HG03159 (cell line): ENCODE measurements around the gene TCF15.
"Not testable (repeated sequence)": the region's sequence is repeated elsewhere in the genome, so short reads cannot be mapped to it uniquely, and the experiment has no call there.

Experiments used
- ATAC-seq: cut with Tn5 transposase; IDR thresholded peaks from one replicate; pipeline ENCODE4 v1.9.1; 2021; ENCODE audit warnings: mild to moderate bottlenecking, moderate library complexity; ENCODE audit not compliant: unreplicated experiment

TCF15 gene

DNA sequence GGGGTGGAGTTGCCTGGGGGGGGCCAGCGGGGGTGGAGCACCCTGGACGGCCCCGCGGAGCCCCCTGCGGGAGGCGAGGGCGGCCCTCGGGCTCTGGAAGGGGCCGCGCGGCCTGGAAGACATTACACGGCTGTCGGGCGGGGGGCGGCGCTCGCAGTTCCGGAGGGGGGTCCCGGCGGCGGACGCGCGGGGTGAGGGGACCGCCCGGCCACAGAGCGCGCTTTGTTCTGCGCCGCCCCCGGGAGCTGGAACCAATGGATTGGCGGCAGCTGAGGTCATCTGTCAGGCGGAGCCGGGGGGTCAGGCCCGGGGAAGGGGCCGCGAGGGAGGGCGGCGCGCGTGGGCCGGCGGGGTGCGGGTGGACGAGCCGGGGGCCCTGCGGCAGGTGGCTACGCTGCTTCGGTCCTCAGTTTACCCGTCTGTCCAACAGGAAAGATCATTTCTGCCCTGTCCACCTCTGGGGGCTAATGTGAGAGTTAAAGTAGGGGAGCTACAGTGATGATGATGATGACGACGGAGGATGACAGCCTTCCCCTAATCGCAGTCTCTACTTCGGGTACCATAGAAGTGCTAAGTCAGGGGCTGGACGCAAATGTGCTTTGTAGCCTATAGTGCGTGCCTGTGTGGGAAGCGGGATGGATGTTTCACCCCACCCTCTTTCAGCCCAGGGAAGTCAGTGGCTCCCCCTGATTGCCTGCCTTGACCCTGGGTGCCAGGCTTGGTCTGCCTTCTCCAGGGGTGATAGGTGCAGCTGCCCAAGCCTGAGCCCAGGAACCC is 32.5 kb upstream of the TCF15 start:
- no peak for ATAC-seq

DNA sequence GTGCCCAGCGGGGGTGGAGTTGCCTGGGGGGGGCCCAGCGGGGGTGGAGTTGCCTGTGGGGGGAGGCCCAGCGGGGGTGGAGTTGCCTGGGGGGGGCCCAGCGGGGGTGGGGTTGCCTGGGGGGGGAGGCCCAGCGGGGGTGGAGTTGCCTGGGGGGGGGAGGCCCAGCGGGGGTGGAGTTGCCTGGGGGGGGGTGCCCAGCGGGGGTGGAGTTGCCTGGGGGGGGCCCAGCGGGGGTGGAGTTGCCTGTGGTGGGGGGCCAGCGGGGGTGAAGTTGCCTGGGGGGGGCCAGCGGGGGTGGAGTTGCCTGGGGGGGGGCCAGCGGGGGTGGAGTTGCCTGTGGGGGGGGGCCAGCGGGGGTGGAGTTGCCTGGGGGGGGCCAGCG is 31.9 kb upstream of the TCF15 start:
- not testable (repeated sequence) for ATAC-seq

DNA sequence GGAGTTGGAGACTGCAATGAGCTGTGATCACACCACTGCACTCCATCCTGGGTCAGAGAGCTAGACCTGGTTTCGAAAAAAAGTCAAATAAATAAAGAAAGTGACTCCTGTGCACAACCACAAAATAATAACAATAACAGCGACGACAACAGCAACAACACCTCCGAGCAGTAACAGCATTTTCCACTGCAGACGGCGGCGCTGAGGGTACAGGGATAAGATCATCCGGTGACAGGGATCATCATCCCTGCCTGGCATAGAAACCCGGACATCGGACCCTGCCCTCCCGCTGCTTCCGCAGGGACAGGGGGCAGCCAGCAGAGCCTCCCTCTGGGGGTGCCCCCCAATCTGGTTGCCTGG is 31.4 kb upstream of the TCF15 start:
- no peak for ATAC-seq

GRCh38 chr20:640674-641515 is 30.8 kb upstream of the TCF15 start:
- ATAC-seq = no peak

- ATAC-seq = no peak
These were observed 28.5 kb upstream of the TCF15 start for GRCh38 chr20:638579-638978.

- ATAC-seq = no peak
These were observed 27.4 kb upstream of the TCF15 start for GRCh38 chr20:637559-637958.

- no peak for ATAC-seq
These were observed 25.8 kb upstream of the TCF15 start for GRCh38 chr20:635893-636338.

DNA sequence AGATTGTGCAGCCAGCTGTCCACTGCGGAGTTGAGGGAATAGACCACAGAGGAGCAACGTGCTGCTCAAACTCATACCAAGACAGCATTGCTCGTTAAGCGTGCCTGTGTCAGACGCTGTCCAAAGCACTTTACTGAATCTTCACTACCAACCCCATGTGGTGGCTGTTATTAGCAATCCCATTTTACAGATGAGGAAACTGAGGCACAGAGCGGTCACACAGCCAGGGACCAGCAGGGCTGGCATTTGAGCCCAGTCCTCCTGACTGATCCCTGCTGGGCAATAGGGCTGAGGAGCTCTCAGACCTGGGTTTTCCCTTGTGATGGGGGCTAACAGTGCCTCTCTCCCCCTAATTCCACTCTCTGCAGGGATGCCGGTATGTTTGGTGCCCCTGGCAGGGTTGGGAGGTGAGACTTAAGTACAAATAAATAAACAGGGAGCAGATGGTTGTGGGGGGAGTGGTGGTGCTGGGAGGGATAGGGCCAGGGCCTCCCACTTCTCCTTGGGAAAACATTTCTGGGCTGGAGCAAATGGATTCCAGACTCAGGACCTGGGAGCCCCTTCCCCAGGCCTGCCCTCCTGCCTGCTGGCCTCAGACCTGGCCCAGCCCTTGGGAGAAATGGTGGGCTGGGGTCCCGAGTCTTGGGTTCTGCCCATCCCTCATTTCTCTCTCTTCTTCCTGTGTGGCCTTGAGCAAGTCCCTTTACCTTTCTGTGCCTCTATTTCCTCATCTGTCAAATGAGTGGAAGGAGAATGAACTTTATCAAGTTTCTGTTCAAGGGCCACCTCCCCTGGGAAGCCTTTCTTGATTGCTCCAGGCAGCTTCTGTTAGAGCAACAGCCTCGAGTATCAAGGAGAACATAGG is 25.2 kb upstream of the TCF15 start:
- ATAC-seq = no peak

GRCh38 chr20:634148-634925 is 24.2 kb upstream of the TCF15 start:
- no peak for ATAC-seq

- ATAC-seq = no peak
These were observed 21.0 kb upstream of the TCF15 start for GRCh38 chr20:631101-631500.

- ATAC-seq = no peak
These were observed 16.5 kb upstream of the TCF15 start for GRCh38 chr20:626579-626978.

DNA sequence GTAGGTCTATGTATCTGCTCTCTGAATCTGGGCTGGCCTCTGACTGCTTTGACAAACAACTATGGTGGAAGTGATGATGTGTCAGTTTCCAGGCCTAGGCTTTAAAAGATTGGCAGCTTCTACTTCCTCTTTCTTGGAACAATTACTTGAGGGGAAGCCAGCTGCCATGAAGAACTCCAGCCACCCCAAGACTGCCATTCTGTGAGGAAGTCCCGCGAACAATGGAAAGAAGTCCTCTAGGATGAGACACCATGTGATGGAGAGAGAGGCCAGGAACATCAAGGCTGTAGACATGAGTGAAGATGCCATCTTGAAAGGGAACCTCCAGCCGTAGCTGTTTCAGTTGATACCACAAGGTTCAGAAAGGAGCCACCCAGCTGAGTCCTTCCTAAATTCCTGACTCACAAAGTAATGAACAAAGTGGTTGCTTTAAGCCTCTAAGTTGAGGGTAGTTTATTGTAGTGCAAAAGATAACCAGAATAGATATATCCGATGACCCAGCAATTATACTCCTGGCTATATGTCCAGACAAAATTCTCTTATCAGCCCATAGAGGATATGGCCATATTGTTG is 15.3 kb upstream of the TCF15 start:
- no peak for ATAC-seq

GRCh38 chr20:623704-624103 is 13.6 kb upstream of the TCF15 start:
- ATAC-seq = no peak

- ATAC-seq = no peak
These were observed 12.9 kb upstream of the TCF15 start for GRCh38 chr20:623021-623420.

- no peak for ATAC-seq
These were observed 12.1 kb upstream of the TCF15 start for GRCh38 chr20:622161-622560.

GRCh38 chr20:621125-621756 is 11.1 kb upstream of the TCF15 start:
- no peak for ATAC-seq

DNA sequence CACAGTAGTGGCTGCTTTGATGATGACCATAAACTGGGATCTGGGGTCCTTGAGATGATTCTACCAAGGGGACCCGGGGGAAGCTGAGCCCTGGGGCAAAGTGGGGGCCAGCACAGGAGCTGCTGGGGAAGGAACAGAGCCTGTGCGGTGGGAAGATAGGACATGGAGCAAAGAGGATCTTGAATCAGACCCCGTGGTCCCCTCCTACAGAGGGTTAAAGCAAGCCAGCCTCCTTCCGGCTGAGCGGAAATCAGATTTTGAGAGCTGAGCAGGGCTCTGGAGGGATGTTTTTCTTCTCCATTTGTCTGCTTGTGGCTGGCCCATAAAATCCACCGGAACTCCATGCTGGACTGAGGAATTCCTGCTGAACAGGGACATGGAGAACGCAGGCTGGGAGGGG is 10.1 kb upstream of the TCF15 start:
- ATAC-seq = no peak

GRCh38 chr20:618980-619379 is 8.9 kb upstream of the TCF15 start:
- ATAC-seq = no peak

- no peak for ATAC-seq
These were observed 8.0 kb upstream of the TCF15 start for GRCh38 chr20:617934-618690.
